IMR-90 (cell line): ENCODE data around the gene PIP5K1C. TPM values are rescaled to one million over a fixed set of nuclear protein-coding genes. Genes with fewer than 3 reads are reported as not detected.
A peak's percentile ranks its signal among the peaks of the same experiment; 100 is the strongest.

Source experiments
- ATAC-seq: fragments of 200-7000 bp; cut with Tn5 transposase; 2 replicates; pipeline ENCODE4 v1.9.1; 2020; ENCODE audit warnings: low read depth, mild to moderate bottlenecking, moderate library complexity
- BruUV-seq: library from RNA; stranded (reverse); fragments of 400-500 nt; replicated peaks from 2 replicates; lab custom pipeline; 2021; lab: Mats Ljungman, UMichigan
- CTCF ChIA-PET: fragments of 300-600 bp; formaldehyde crosslinking; extraction: SDS; loops from one replicate; lab custom pipeline; 2021; ENCODE audit warnings: antibody characterized with exemption; lab: Yijun Ruan, JAX
- POLR2A ChIA-PET: fragments of 300-600 bp; sonication (Branson Sonifier 250); formaldehyde crosslinking; loops from one replicate; lab custom pipeline; 2022; ENCODE audit warnings: antibody characterized with exemption; ENCODE audit not compliant: unreplicated experiment; lab: Charles Lee
- DNase-seq: peaks from one replicate; pipeline ENCODE4 v3.0.0; 2013
- H2AFZ ChIP-seq: replicated peaks from 2 replicates; pipeline ENCODE3; 2013; ENCODE audit warnings: low read length, mild to moderate bottlenecking; ENCODE audit not compliant: poor library complexity
- H2AK5ac ChIP-seq: 2 replicates; pipeline ENCODE4 v1.6.1; 2013; ENCODE audit warnings: low read depth, low read length, inconsistent platforms
- H2AK9ac ChIP-seq: replicated peaks from 2 replicates; pipeline ENCODE3; 2013; ENCODE audit warnings: mild to moderate bottlenecking, low read depth, low read length, moderate library complexity; ENCODE audit not compliant: poor library complexity
- H2BK120ac ChIP-seq: 2 replicates; pipeline ENCODE4 v1.6.1; 2013; ENCODE audit warnings: low read depth, low read length, inconsistent platforms
- H2BK15ac ChIP-seq: 3 replicates; pipeline ENCODE4 v1.6.1; 2013; ENCODE audit warnings: low read depth, low read length, inconsistent platforms
- H2BK20ac ChIP-seq: 2 replicates; pipeline ENCODE4 v1.6.1; 2013; ENCODE audit warnings: low read depth, mild to moderate bottlenecking, inconsistent platforms, low read length, moderate library complexity
- H2BK5ac ChIP-seq: 2 replicates; pipeline ENCODE4 v1.6.1; 2013; ENCODE audit warnings: mild to moderate bottlenecking, low read depth, low read length, inconsistent platforms; ENCODE audit not compliant: poor library complexity, severe bottlenecking
- H3K14ac ChIP-seq: replicated peaks from 2 replicates; pipeline ENCODE4 v1.6.1; 2013; ENCODE audit warnings: low read depth, low read length, inconsistent platforms
- H3K18ac ChIP-seq: 2 replicates; pipeline ENCODE4 v1.6.1; 2013; ENCODE audit warnings: low read depth, low read length, control low read depth
- H3K23ac ChIP-seq: 2 replicates; pipeline ENCODE4 v1.6.1; 2013; ENCODE audit warnings: low read depth, low read length, inconsistent platforms
- H3K27ac ChIP-seq: 2 replicates; pipeline ENCODE4 v1.5.1; 2013; ENCODE audit warnings: mild to moderate bottlenecking, control low read depth, low read length; ENCODE audit not compliant: insufficient read depth
- H3K27me3 ChIP-seq: 2 replicates; pipeline ENCODE4 v1.6.1; 2013; ENCODE audit warnings: low read length; ENCODE audit not compliant: control insufficient read depth, insufficient read depth
- H3K36me3 ChIP-seq: 2 replicates; pipeline ENCODE4 v1.6.1; 2013; ENCODE audit warnings: low read length, mixed read lengths; ENCODE audit not compliant: control insufficient read depth, insufficient read depth
- H3K4ac ChIP-seq: 2 replicates; pipeline ENCODE4 v1.6.1; 2013; ENCODE audit warnings: low read depth, low read length, inconsistent platforms
- H3K4me1 ChIP-seq: 2 replicates; pipeline ENCODE4 v1.6.1; 2013; ENCODE audit warnings: low read length, mixed read lengths; ENCODE audit not compliant: control insufficient read depth, insufficient read depth
- H3K4me2 ChIP-seq: 2 replicates; pipeline ENCODE4 v1.6.1; 2013; ENCODE audit warnings: low read depth, mild to moderate bottlenecking, control low read depth, low read length, moderate library complexity
- H3K4me3 ChIP-seq: 2 replicates; pipeline ENCODE4 v1.5.1; 2013; ENCODE audit warnings: low read depth, mild to moderate bottlenecking, control low read depth, low read length, moderate library complexity; ENCODE audit not compliant: insufficient read depth
- H3K56ac ChIP-seq: 2 replicates; pipeline ENCODE4 v1.6.1; 2013; ENCODE audit warnings: low read length, inconsistent platforms; ENCODE audit not compliant: insufficient read depth; ENCODE audit errors: extremely low read depth
- H3K79me1 ChIP-seq, 2 experiments: 2 replicates each; pipeline ENCODE4 v1.6.1; 2013; ENCODE audit warnings: low read length in 2 of 2, inconsistent platforms in 1 of 2, low read depth in 1 of 2
- H3K9ac ChIP-seq: 2 replicates; pipeline ENCODE4 v1.6.1; 2013; ENCODE audit warnings: low read depth, low read length, control low read depth
- H3K9me1 ChIP-seq: 2 replicates; pipeline ENCODE4 v1.6.1; 2013; ENCODE audit warnings: low read length, inconsistent platforms; ENCODE audit not compliant: insufficient read depth
- H3K9me3 ChIP-seq: 2 replicates; pipeline ENCODE4 v1.6.1; 2013; ENCODE audit warnings: low read length; ENCODE audit not compliant: control insufficient read depth, insufficient read depth
- H4K20me1 ChIP-seq: 2 replicates; pipeline ENCODE4 v1.6.1; 2013; ENCODE audit warnings: low read length, inconsistent platforms; ENCODE audit not compliant: insufficient read depth
- H4K5ac ChIP-seq: 2 replicates; pipeline ENCODE4 v1.6.1; 2013; ENCODE audit warnings: mild to moderate bottlenecking, low read depth, low read length, control low read depth
- H4K8ac ChIP-seq, 2 experiments: 2 replicates each; pipeline ENCODE4 v1.6.1; 2013; ENCODE audit warnings: low read depth in 2 of 2, low read length in 2 of 2, control low read depth in 1 of 2, inconsistent platforms in 1 of 2
- H4K91ac ChIP-seq: 2 replicates; pipeline ENCODE4 v1.6.1; 2013; ENCODE audit warnings: low read depth, low read length, inconsistent platforms; ENCODE audit not compliant: insufficient read depth
- BHLHE40 ChIP-seq: fragments of 150-350 bp; IDR thresholded peaks from 2 replicates; pipeline ENCODE4 v1.6.1; 2016; ENCODE audit warnings: mild to moderate bottlenecking, low read depth, low read length
- CEBPB ChIP-seq: IDR thresholded peaks from 2 replicates; pipeline ENCODE4 v1.6.1; 2012; ENCODE audit warnings: low read depth, low read length, improper control_type of control experiment
- FOS ChIP-seq: fragments of 150-350 bp; IDR thresholded peaks from 2 replicates; pipeline ENCODE4 v1.6.1; 2016; ENCODE audit warnings: low read depth, low read length
- MAZ ChIP-seq: IDR thresholded peaks from 2 replicates; pipeline ENCODE4 v1.6.1; 2012; ENCODE audit warnings: low read depth, mild to moderate bottlenecking, low read length, improper control_type of control experiment, moderate library complexity, borderline replicate concordance
- MXI1 ChIP-seq: IDR thresholded peaks from 2 replicates; pipeline ENCODE4 v1.6.1; 2012; ENCODE audit warnings: low read depth, mild to moderate bottlenecking, low read length, moderate library complexity, borderline replicate concordance
- NFE2L2 ChIP-seq: fragments of 150-350 bp; IDR thresholded peaks from 2 replicates; pipeline ENCODE4 v1.6.1; 2016; ENCODE audit warnings: low read depth, mild to moderate bottlenecking, low read length
- POLR2A ChIP-seq: IDR thresholded peaks from 2 replicates; pipeline ENCODE4 v1.6.1; 2012; ENCODE audit warnings: mild to moderate bottlenecking, low read depth, low read length
- RAD21 ChIP-seq: IDR thresholded peaks from 2 replicates; pipeline ENCODE4 v1.6.1; 2012; ENCODE audit warnings: low read length, improper control_type of control experiment
- RCOR1 ChIP-seq: IDR thresholded peaks from 2 replicates; pipeline ENCODE4 v1.6.1; 2012; ENCODE audit warnings: mild to moderate bottlenecking, low read length, improper control_type of control experiment; ENCODE audit not compliant: insufficient replicate concordance
- WGBS, 2 experiments: methylation state at CpG; one replicate each; pipeline versions ENCODE4 v1.1.5 to v1.1.7; 2013; ENCODE audit warnings: missing lambda C conversion rate in 2 of 2; ENCODE audit not compliant: insufficient read length in 1 of 2; ENCODE audit errors: extremely low coverage in 2 of 2; 5-methylcytosine and 5-hydroxymethylcytosine counted together
- dilution Hi-C: fragments of 300-500 bp; cut with HindIII; formaldehyde crosslinking; loops from one replicate; pipeline ENCODE4 v1.14.3; 2018; ENCODE audit warnings: low sequenced_read_pairs; ENCODE audit not compliant: unreplicated experiment
- in situ Hi-C: fragments of 300-500 bp; cut with MboI; formaldehyde crosslinking; loops from 3 replicates; pipeline ENCODE4 v1.14.3; 2019; ENCODE audit warnings: low sequenced_read_pairs, inconsistent platforms, mixed read lengths
- intact Hi-C: fragments of 100-400 bp; cut with micrococcal nuclease; formaldehyde crosslinking; loops from 2 replicates; pipeline ENCODE4 v1.10.0; 2022
- polyA plus RNA-seq, 3 experiments: library from polyadenylated mRNA; depleted of rRNA; stranded (reverse); fragments of >200 nt; gene quantifications; 2 replicates each; pipeline ENCODE4 v1.2.3, GENCODE V29; 2012; ENCODE audit warnings: low replicate concordance in 1 of 3
- total RNA-seq: library from RNA; depleted of rRNA; stranded (reverse); fragments of >200 nt; gene quantifications from 2 replicates; pipeline ENCODE4 v1.2.3, GENCODE V29; 2012
- TF ChIP-seq, protein P1 (sequence below): conservative IDR thresholded peaks from 2 replicates; pipeline ENCODE4 v1.5.1; 2012; ENCODE audit warnings: mild to moderate bottlenecking, low read depth, low read length, improper control_type of control experiment
- TF ChIP-seq, protein P2 (sequence below): fragments of 150-350 bp; IDR thresholded peaks from 2 replicates; pipeline ENCODE4 v1.6.1; 2016; ENCODE audit warnings: low read depth, mild to moderate bottlenecking, low read length, moderate library complexity, borderline replicate concordance

PIP5K1C gene
- total and polyA plus RNA-seq, 2 of the 4 experiments (the other 2 are of a cell fraction): 13.6 to 23.3 TPM

DNA sequence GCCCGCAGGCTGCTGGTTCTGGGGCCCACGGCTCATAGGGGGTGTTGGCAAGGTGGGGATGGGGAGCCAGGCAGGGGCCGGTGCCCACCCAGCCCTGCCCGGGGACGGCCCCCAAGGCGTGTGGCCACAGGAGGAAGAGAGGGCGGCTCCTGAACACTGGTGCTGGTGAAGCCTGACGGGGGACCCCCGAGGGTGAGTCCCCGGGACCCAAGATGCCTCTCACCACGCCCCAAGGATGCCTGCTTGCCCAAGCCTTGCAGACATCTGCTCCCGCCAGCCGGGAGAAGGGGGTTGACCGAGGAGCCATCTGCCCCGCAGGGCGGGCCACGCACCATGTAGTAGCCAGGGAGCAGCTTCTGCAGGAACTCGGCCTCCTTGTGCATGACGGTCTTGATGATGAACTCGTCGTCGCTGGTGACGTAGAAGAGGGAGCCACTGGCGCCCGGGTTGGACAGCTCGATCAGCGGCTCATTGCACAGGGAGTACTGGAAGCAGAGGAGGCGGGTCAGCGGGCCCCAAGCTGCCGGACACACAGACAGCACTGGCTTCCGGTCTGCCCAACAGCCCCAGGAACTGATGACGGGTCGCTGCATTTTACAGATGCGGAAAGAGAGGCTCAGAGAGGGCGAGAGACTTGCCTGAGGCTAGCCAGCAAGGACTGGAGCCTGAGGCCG is 44.1 kb downstream of the PIP5K1C start (continued):
- TF ChIP-seq CEBPB: no peak

DNA sequence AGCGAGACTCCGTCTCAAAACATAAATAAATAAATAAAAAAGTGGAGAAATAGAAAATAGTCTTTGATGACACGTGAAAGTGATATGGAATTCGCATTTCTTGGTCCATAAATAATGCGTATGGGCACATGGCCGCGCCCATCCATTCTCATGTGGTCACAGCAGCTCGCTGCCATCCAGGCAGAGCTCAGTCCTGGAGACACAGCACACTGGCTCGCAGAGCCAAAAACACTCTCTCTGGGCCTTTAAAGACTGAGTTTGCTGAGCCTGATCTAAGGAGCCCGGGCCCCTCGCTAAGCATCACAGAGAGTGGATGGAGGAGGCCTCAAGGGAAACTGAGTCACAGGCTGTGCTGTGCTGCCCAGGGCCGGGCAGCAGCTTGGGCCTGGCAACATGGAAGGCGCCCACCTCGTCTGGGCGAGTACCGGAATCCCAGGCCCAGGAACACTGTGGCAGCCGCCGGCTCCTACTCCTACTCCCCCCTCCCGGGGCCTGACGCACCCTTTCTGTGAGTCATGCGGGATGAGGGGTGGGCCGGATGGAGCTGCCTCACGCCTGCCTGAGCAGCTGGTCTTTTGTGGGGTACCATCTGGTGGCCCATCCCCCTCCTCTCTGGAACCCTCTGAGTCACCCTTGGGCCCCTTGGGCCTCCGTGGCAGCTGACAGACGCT is 44.7 kb downstream of the PIP5K1C start:
- Histone ChIP-seq H2BK5ac (peak overlapping the region; percentile 98), H3K27ac (peak overlapping the region; percentile 99), H3K4me2 (peak overlapping the region; percentile 47), H2AK9ac (peak overlapping the region; percentile 98), H3K79me1 (peaks cover 6 to 16% of the 10 kb centered on the region in 2 experiments), H3K9ac (peak overlapping the region; percentile 89), H3K9me1 (peaks cover 3% of the 10 kb centered on the region; the same call in 1 of the 2 replicates), H2AFZ (peak overlapping the region; percentile 96), H2BK120ac (peak overlapping the region; percentile 81), H2BK20ac (peak overlapping the region; percentile 68), H3K9me3 (no peaks in the 10 kb centered on the region), H2AK5ac (peak overlapping the region; percentile 100), H3K56ac (peak overlapping the region; percentile 94), H4K8ac (peak overlapping the region; percentile 96 to 100), H4K91ac (peak overlapping the region; percentile 94), H3K36me3 (peaks cover 63% of the 10 kb centered on the region), H3K4me1 (peaks cover 3% of the 10 kb centered on the region), H3K4ac (peak overlapping the region; percentile 96), H4K5ac (peak overlapping the region; percentile 97), H3K18ac (peak overlapping the region; percentile 94), H3K27me3 (no peaks in the 10 kb centered on the region), H4K20me1 (no peaks in the 10 kb centered on the region), H3K23ac (peak overlapping the region; percentile 73; the same call in 1 of the 2 replicates), H3K4me3 (no peak overlapping the region), H2BK15ac (peak overlapping the region; percentile 100; the same call in 2 of the 3 replicates), H3K14ac (peak overlapping the region; percentile 83)
- BruUV-seq: no TSS peak
- WGBS, 2 experiments: 88% methylated on average over 5 of the region's 25 CpGs; no CpG with 5 or more reads in 1 of the 2 experiments
- TF ChIP-seq, protein P1, sequence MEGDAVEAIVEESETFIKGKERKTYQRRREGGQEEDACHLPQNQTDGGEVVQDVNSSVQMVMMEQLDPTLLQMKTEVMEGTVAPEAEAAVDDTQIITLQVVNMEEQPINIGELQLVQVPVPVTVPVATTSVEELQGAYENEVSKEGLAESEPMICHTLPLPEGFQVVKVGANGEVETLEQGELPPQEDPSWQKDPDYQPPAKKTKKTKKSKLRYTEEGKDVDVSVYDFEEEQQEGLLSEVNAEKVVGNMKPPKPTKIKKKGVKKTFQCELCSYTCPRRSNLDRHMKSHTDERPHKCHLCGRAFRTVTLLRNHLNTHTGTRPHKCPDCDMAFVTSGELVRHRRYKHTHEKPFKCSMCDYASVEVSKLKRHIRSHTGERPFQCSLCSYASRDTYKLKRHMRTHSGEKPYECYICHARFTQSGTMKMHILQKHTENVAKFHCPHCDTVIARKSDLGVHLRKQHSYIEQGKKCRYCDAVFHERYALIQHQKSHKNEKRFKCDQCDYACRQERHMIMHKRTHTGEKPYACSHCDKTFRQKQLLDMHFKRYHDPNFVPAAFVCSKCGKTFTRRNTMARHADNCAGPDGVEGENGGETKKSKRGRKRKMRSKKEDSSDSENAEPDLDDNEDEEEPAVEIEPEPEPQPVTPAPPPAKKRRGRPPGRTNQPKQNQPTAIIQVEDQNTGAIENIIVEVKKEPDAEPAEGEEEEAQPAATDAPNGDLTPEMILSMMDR: no peak
- TF ChIP-seq BHLHE40: peak; percentile 76
- no peak for TF ChIP-seq MXI1
- peak; percentile 56; the same call in 1 of the 2 replicates for TF ChIP-seq POLR2A
- TF ChIP-seq, protein P2, sequence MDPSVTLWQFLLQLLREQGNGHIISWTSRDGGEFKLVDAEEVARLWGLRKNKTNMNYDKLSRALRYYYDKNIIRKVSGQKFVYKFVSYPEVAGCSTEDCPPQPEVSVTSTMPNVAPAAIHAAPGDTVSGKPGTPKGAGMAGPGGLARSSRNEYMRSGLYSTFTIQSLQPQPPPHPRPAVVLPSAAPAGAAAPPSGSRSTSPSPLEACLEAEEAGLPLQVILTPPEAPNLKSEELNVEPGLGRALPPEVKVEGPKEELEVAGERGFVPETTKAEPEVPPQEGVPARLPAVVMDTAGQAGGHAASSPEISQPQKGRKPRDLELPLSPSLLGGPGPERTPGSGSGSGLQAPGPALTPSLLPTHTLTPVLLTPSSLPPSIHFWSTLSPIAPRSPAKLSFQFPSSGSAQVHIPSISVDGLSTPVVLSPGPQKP: no peak
- TF ChIP-seq RCOR1: peak; percentile 96
- peak; percentile 96 for TF ChIP-seq FOS
- peak; percentile 9; the same call in 1 of the 2 replicates for TF ChIP-seq NFE2L2
- no peak for TF ChIP-seq RAD21
- TF ChIP-seq MAZ: peak; percentile 99
- in situ Hi-C loops: no loop called here
- ChIA-PET CTCF (no interaction called here), POLR2A (no interaction called here)
- intact Hi-C loops: no loop called here
- dilution Hi-C loops: no loop called here
- ATAC-seq (peak; percentile 97), DNase-seq (peak; percentile 95)
